ENCODE results near the gene SLC22A16. TPM values are rescaled to one million over a fixed set of nuclear protein-coding genes. Genes with fewer than 3 reads are reported as not detected.

The SLC22A16 gene
- total and polyA plus RNA-seq, 2 donors (not counting 3 experiments of a cell fraction or from before 2014, with no cell fraction given) = not detected

DNA sequence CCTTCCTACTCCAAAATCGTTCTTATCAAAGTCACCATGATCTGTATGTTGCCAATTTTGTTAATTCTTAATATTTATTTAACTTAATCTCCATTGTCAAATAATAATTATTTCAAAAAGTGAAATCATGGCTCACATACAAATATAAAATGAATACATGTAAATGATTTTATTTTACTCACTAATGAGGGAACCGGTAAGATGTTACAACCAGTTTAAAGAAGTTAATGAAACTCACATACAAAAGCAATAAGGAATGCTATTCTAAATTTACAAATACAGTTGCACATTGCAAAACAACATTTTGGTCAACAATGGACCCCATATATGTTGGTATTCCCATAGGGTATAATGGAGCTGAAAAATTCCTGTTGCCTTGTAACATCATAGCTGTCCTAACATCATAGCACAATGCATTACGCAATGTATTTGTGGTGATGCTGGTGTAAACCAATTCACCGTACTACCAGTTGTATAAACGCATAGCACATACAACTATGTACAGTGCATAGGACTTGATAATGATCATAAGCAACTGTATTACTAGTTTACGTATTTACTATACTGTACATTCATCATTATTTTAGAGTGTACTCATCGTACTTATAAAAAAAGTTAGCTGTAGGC is 6.5 kb upstream of the SLC22A16 start:
- FAIRE-seq (no peak), DNase-seq (ENCODE audit: low read depth, low spot score) (no peak)
- H4K20me1 ChIP-seq (replicated peaks; ENCODE audit: control insufficient read depth, extremely low read depth, insufficient read depth, low read length) = no peaks in the 10 kb centered on the region
- no peak overlapping the region for H3K4me3 ChIP-seq (replicated peaks in 1 of 3; ENCODE audit: insufficient read depth in 1 of 3, low read depth in 1 of 3, low read length in 3 of 3)
- no peak overlapping the region for H3K9ac ChIP-seq (replicated peaks; ENCODE audit: extremely low read depth, insufficient read depth, low read length)
- no peaks in the 10 kb centered on the region for H3K79me2 ChIP-seq (ENCODE audit: control insufficient read depth, insufficient read depth, low read length)
- POLR2A ChIA-PET = no interaction called here
- no peaks in the 10 kb centered on the region for H3K9me3 ChIP-seq (replicated peaks; ENCODE audit: control insufficient read depth, insufficient read depth, low read length)
- H3K27me3 ChIP-seq (ENCODE audit: control insufficient read depth in 2 of 2, insufficient read depth in 2 of 2, low read length in 2 of 2) = peaks cover 29 to 44% of the 10 kb centered on the region in 2 experiments
- no TSS peak for BruUV-seq (replicated peaks)
- dilution Hi-C loops (cut with MboI; ENCODE audit: extremely low pct_ligation_motif_present, low sequenced_read_pairs) (no loop called here), intact Hi-C loops (cut with micrococcal nuclease) (no loop called here)
- H3K27ac ChIP-seq (ENCODE audit: insufficient read depth, low read depth, low read length) = no peak overlapping the region
- no peak overlapping the region for H3K4me2 ChIP-seq (ENCODE audit: insufficient read depth, low read length)
- H3K4me1 ChIP-seq (ENCODE audit: control insufficient read depth, extremely low read depth, insufficient read depth, low read length) = no peaks in the 10 kb centered on the region
- CTCF ChIA-PET = interaction anchor here (1.0 to 1.4 kb wide), 10 partner anchors 12 to 776 kb away, joined by 3 to 9 read pairs (median 4); a partner anchor contains a TSS
- H2AFZ ChIP-seq (ENCODE audit: low read depth, low read length) = no peak overlapping the region
- H3K9me1 ChIP-seq (replicated peaks; ENCODE audit: control insufficient read depth, extremely low read depth, insufficient read depth, low read length) = no peaks in the 10 kb centered on the region
- H3K36me3 ChIP-seq (ENCODE audit: control insufficient read depth in 2 of 2, extremely low read depth in 1 of 2, insufficient read depth in 2 of 2, low read length in 2 of 2) = no peaks in the 10 kb centered on the region
- no peak for TF ChIP-seq FOS (IDR thresholded peaks at IDR 0.05; ENCODE audit: borderline replicate concordance, insufficient read depth, low read length)
- no peak for TF ChIP-seq MYC (IDR thresholded peaks at IDR 0.05; ENCODE audit: low read depth, low read length)
- TF ChIP-seq EZH2 (IDR thresholded peaks at IDR 0.05; ENCODE audit: borderline replicate concordance, low read depth, low read length, severe bottlenecking) = no peak

DNA sequence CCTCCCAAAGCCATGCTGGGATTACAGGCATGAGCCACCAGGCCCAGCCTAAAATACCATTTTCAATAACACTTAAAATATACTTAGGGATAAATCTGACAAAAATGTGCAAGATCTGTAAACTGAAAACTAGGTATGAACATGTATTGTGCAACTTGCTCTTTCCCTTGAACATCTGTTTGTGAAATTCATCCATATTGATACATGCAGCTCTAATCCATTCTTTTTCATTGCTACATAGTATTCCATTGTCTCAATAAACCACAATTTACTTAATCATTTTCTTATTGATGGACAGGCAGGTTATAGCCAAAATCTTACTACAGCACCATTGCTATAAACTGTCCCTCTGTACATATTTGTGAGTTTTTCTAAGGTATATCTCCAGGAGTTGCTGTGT is 4.7 kb upstream of the SLC22A16 start:
- TF ChIP-seq, protein P1, sequence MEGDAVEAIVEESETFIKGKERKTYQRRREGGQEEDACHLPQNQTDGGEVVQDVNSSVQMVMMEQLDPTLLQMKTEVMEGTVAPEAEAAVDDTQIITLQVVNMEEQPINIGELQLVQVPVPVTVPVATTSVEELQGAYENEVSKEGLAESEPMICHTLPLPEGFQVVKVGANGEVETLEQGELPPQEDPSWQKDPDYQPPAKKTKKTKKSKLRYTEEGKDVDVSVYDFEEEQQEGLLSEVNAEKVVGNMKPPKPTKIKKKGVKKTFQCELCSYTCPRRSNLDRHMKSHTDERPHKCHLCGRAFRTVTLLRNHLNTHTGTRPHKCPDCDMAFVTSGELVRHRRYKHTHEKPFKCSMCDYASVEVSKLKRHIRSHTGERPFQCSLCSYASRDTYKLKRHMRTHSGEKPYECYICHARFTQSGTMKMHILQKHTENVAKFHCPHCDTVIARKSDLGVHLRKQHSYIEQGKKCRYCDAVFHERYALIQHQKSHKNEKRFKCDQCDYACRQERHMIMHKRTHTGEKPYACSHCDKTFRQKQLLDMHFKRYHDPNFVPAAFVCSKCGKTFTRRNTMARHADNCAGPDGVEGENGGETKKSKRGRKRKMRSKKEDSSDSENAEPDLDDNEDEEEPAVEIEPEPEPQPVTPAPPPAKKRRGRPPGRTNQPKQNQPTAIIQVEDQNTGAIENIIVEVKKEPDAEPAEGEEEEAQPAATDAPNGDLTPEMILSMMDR (IDR thresholded peaks at IDR 0.05; ENCODE audit: extremely low read depth in 1 of 2, insufficient read depth in 1 of 2, low read depth in 1 of 2, low read length in 2 of 2) = no peak

More for the DNA sequence above, 4.7 kb upstream of the SLC22A16 start:
- no peaks in the 10 kb centered on the region for H3K36me3 ChIP-seq (ENCODE audit: control insufficient read depth in 2 of 2, extremely low read depth in 1 of 2, insufficient read depth in 2 of 2, low read length in 2 of 2)
- no peaks in the 10 kb centered on the region for H3K4me1 ChIP-seq (ENCODE audit: control insufficient read depth, extremely low read depth, insufficient read depth, low read length)
- no peaks in the 10 kb centered on the region for H3K9me1 ChIP-seq (replicated peaks; ENCODE audit: control insufficient read depth, extremely low read depth, insufficient read depth, low read length)
- CTCF ChIA-PET = no interaction called here
- no TSS peak for BruUV-seq (replicated peaks)
- H3K27me3 ChIP-seq (ENCODE audit: control insufficient read depth in 2 of 2, insufficient read depth in 2 of 2, low read length in 2 of 2) = peaks cover 24 to 39% of the 10 kb centered on the region in 2 experiments
- dilution Hi-C loops (cut with MboI; ENCODE audit: extremely low pct_ligation_motif_present, low sequenced_read_pairs) = no loop called here
- no peak overlapping the region for H3K27ac ChIP-seq (ENCODE audit: insufficient read depth, low read depth, low read length)
- no peak overlapping the region for H2AFZ ChIP-seq (ENCODE audit: low read depth, low read length)
- H3K4me3 ChIP-seq (replicated peaks in 1 of 3; ENCODE audit: insufficient read depth in 1 of 3, low read depth in 1 of 3, low read length in 3 of 3) = no peak overlapping the region
- no peak overlapping the region for H3K4me2 ChIP-seq (ENCODE audit: insufficient read depth, low read length)
- intact Hi-C loops (cut with micrococcal nuclease) = no loop called here
- FAIRE-seq (no peak), DNase-seq (ENCODE audit: low read depth, low spot score) (no peak)
- H3K9ac ChIP-seq (replicated peaks; ENCODE audit: extremely low read depth, insufficient read depth, low read length) = no peak overlapping the region
- no peaks in the 10 kb centered on the region for H4K20me1 ChIP-seq (replicated peaks; ENCODE audit: control insufficient read depth, extremely low read depth, insufficient read depth, low read length)
- H3K9me3 ChIP-seq (replicated peaks; ENCODE audit: control insufficient read depth, insufficient read depth, low read length) = no peaks in the 10 kb centered on the region
- POLR2A ChIA-PET = no interaction called here
- H3K79me2 ChIP-seq (ENCODE audit: control insufficient read depth, insufficient read depth, low read length) = no peaks in the 10 kb centered on the region
